ENCODE measurements around the gene MOB1A.
"Not testable (repeated sequence)": the region's sequence is repeated elsewhere in the genome, so short reads cannot be mapped to it uniquely, and the experiment has no call there.

MOB1A gene

DNA sequence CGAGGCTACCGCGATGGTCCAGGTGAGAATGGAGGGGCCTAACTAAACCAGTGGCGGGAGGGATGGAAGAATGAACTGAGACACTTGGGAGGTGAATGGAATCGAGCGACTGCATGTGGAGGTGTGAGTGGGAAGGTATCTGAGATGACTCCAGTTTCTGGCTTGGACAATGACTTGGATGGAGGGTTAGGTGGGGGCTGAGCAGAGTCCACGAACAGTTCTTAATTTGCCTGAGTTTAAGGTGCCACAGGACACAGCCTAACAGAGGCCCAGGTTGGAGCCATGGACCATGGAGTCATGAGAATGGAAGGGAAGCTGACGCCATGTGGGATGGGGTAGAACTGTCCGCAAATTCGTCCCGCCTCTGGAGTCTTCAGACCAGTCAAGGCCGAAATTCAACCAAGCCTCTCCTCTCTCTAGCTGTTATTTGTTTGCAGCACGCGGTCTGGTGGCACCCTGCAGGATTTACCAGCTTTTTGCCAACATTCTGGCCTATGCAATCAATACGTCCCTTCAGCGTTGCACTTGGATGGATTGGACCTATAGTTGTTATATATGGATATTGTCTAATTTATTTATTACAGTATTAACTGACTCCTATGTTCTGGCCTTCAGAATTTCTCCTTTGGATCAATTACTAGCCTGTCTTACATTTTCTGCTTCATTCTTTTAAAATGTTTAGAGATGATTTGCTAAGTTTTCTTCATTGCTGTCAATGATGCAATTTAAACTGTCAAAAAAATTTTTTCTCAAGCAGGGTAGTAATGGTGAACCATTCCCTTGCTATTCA, 30.0 kb downstream of the MOB1A start:
- no peak for DNase-seq

DNA sequence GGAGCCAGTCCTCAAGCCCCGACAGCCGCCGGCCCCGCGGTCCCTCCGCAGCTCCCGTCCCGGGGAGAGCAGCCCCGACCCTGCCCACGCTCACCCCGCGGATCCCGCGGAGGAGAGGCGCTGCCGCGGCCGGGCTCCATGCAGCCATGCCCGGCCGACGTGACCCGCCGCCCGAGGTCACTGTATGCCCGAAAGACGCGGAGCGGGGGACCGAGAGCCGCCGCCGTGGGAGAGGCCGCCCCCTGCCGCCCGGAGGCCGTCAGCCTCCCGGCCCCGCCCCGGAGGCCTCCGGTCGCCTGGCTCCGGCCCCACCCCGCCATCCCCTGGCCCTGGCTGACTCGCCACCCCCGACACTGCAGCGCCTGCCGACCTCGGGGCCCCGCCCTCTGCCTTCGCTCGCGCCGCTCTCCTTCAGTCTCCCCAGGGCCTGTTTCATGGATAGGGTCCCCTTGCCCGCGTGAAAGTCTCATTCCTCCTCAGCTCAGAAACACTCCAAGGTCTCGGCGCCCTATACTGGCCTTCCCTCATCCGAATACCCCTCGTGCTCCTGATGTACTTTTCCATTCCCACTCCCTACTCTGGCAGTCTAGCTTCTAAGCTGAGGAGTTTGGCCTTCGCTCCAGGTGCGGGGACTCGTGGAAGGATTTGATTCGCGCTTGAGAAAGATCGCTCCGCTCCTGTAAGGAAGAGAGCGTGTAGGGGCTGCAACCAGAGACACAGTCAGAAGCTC, 30.8 kb downstream of the MOB1A start, which contains the start of gene BOLA3:
BOLA3 (minus strand) TSS at position 186 of the 730 bp plus-strand sequence; CDS start at position 148, 38 bp downstream.
- peak; percentile 92 for DNase-seq

DNA sequence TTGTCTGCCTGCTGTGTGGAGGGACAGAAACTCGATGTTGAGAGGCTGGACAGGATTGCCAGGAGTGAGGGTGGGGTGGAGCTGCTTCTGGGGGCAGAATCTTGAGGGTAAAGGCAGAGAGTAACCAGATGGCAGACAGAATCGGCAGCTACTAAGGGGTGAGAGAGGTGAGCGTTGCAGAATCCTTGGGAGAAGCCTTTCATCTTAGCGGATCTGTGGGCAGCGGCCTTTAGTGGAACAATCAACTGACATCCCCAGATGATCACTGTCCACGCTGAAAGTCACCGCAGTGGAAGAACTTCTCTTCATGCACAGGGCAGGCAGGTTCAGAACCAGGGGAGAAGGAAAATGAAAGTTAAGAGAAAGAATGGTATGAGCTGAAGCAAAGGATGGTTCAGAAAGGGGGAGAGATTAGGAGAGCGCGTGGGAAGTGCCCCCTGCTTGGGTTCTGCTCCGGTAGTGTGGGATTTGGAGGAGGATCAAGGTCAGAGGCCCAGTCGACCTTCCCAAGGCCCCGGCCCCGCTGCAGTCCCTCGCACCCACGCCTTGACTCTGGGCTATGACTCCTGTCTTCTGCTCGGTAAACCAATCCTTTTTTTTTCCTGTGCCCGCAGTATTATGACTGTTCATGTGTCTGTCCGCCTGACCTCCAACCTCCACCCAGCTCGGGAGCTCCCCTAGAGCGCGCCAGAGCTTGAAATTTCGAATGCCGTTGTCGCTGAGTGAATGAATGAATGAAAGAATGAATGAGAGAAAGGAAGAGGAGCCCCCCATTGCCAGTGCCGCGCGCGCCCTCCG, 31.6 kb downstream of the MOB1A start:
- peak; percentile 63 for DNase-seq

DNA sequence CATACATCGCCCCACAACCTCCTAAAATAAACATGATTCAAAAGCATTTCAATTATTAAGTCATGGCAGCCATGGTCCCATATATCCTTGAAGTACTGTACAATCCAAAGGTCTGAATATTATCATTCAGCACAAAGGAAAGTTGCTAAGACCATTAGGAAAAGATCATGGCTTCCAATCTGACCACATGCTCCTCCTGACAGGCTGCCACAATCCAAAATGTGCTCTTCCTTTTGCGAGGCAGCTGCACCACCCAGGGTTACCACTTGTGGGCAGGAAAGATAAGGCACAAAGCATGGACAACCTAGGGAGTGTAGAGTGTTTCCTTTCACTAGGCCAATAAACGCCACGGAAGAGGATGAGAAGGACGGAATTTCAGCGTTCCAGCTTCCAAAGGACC, 36.3 kb downstream of the MOB1A start:
- DNase-seq: no peak

DNA sequence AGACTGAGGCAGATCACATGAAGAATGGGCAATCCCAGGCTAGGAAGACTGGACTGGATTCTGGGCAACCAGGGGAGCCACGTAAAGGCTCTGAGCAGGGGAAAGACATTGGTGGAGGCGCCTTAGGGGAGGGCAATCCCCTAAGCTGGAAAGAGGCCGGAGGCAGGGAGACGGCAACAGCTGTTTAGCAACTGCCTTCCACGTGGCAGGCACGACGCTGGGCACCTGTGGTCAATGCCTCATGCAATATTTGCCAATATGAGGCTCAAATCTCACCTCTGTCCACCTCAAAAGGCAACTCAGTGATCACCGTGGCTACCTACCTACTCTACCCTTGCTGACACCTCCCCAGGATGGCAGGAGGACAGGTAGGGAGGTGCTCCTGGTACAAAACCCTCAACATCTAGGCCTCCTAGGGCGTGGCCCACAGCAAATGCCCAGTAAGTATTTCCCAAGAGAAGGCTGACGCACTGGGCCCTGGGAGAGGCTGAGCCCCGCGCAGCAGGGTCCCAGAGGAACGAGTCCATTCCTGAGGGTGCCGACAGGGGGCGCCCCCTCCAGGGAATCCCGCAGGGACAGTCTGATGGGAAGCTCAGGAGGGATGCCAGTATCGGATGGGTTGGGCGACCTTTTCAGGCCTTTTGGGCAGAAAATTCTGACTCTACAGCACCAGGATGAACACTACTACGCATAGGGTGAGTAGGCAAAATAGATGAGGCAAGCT, 39.9 kb downstream of the MOB1A start:
- DNase-seq: no peak

DNA sequence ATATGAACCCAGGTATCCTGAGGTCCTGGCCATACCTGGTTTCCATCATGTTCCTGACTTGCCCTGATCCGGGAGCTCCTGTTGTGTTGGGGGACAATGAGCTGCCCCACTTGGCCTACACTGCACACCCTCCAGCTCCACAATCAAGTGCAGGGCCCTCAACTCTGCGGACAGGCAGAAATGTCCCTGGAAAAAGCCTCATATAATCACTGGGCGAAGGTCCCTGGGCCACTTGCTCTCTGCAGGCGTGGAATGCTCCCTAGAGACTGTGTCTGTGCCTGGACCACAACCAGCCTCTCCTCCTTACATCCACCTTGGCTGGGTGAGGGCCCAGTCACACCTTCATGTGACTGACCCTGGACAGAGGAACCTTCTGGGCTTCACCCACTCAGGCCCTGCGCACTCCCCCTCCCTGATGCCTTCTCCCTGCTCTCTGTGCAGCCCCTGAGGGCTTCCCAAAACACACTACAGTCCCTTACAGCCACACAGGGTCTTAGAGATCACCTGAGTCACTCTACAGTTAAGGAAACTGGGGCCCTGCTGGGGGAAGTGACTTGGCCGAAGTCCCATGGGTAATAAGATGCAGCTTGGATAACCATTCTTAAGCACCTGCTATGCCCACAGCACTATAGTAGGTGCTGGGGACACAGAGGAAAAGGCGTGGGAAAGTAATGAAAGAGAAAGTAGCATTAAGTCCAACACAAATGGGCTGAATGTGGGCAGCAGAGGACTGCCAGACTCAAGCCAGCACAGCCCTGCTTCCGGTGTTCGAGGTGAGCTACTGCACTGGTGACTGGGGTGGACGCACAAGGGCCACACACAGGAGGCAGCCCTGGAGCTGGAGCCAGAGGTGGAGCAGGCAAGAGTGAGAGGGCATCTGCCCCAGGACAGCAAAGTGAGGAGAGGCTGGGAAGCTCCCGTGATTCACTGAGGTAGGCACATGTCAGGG, 40.8 kb downstream of the MOB1A start:
- DNase-seq: no peak

DNA sequence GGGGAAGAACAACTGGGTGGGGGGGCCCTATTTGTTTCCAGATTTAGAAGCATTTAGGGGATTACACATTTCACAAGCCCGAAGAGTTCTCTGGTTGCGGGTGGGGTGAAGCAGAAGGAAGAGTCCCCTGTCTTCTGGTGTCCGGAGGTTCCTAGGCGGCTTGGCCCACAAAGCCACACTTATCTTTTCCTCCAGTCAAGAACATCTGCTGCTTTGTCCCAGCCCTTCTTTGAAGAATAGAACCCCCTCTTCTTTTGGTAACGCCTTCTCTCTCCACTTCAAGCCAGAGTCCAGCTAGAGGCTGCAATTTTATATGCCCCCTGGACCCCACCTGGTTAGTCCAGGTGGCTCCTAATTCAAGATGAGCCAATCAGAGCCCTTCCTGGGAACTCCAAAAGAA, 46.8 kb downstream of the MOB1A start:
- DNase-seq: no peak

DNA sequence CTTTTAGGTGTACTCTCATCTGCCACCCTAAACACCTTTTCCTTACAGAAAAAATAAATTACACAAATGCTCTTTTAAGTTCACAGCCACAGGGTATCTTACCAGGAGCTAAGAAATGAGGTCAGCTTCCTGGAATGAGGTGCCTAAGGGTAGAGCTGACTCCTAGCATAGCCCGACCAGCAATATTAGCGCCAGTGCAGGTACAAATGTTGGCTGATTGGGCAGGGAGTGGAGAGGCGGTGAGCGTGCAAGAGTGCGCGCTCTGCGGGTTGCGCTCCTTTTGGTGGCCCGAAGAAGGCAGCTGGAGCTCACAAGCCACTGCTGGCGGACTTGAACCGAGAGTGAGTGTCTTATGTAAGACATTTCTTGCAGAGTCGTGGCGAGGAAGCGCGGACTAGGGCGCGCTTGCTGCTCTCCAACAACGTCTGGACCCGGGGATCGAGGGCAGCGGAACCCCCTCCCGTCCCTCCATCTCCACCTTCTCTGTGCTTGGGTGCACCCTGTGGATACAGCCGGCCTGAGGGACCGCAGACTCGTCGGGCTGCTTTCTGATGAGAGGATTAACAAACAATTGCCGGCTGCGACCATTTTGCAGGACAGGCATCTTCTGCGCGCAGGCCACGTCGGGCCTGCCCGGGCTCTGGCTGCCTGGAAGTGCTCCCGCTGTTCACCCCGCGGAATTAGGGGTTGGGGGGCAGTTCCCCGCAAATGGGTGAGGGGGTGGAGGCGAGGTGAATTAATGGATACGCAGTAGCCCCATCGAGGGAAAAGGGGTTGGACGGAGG, 48.3 kb downstream of the MOB1A start:
- no peak for DNase-seq

DNA sequence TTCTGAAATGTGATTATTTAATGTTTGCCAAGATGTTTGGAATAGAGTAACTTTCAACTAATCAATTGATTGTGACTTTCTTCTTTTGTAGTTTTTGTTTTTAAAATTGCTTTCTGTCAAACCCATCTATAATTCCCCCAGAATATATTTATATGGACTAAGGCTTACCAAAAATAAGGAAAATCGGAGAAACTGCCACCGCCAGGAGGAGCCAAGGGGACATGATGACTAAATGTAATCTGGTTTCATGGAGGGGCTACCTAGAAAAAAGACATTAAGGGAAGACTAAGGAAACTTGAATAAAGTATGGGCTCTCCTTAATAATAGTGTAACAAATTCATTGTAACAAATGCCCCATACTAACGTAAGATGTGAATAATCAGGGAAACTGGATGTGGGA, 50.5 kb downstream of the MOB1A start:
- DNase-seq: no peak

DNA sequence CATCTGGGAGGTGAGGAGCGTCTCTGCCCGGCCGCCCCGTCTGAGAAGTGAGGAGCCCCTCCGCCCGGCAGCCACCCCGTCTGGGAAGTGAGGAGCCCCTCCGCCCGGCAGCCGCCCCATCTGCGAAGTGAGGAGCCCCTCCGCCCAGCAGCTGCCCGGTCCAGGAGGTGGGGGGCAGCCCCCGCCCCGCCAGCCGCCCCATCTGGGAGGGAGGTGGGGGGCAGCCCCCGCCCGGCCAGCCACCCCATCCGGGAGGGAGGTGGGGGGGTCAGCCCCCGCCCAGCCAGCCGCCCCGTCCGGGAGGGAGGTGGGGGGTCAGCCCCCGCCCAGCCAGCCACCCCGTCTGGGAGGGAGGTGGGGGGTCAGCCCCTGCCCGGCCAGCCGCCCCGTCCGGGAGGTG, 54.7 kb downstream of the MOB1A start:
- not testable (repeated sequence) for DNase-seq

DNA sequence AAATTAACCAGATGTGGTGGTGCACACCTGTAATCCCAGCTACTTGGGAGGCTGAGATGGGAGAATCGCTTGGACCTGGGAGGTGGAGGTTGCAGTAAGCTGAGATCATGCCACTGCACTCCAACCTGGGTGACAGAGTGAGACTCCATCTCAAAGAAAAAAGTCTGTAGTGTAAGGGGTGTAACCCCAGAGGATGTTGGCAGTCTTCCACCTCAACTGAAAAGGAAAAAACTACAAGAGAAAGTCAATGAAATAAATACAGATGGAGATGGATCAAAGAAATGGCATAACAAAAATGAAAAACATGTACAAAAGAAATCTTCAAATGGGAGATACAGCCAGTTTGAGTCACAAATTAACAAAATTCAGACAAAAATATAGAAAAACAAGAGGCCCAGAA, 56.8 kb downstream of the MOB1A start:
- DNase-seq: not testable (repeated sequence)

DNA sequence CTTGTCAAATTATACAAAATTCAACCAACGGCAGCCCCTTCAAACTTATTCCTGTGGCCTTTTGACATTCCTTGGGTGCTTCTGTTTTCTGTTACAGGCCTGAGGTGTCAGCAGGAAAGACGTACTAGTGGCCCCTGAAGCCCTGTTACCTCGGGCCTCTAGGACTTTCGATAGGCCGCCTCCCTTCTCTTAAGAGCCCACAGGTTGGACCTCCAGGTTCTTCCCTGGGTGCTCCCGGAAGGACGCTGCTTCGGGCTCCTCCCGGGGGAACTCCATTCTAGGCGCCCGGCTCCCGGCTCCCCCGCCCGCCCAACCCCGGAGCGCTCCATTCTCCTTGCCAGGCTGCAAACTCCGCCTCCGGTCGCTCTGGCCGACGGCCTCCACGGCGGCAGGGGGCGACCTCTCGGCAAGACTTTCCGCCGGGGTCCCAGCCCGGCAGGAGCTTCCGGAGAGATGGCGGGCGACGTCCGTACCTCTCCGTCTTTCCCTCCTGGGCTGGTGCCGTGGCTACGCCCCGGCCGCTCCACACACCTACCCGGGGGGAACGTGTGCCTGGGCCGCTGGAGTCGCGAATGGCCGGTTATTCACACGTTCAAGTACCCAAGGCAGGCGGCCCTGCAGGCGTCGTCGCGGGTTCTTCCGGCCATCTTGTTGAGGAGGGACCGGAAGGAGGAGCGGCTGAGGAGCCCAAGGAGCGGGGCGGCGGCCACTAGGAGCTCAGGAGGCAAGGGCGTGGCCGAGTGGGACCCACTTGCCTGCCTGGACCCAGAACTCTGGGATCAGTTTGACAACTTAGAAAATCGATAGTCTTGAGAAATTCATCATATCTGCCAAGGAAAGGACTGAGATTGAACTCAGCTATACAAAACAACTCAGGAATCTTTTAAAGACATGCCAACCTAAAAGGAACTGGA, 58.5 kb downstream of the MOB1A start:
- peak; percentile 91 for DNase-seq

DNA sequence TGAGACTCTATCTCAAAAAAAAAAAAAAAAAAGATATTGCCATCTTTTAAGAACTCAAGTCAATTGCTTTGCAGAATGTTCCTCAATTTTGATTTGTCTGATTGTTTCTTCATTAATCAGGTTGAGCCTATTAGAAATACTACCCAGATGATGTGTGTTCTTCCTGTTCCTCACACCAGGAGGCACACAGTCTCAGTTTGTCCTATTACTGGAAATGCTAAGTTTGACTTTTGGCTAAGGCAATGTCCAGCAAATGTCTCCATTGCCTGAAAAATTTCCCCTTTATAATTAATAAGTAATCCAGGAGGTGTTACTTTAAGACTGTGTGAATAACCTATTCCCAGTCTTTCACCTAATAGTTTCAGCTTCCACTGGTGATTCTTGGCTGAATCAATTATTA, 59.3 kb downstream of the MOB1A start:
- no peak for DNase-seq

DNA sequence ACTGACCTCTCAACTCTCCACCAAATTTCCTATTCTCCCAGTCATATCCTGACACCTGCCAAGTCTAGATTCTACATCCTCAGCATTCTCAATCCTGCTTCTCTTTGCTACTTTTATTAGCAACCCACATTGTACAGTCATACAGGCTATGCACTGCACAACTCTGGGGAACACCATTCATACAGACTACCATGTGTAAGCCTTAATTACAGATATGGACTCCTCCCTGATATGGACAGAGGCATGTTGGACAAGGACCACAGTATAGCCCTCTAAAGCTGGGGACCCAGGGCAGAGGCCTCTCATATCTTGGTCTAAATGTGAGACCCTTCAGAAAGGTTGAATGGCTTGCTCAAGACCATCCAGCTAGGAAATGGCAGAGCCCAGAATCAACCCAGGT, 67.3 kb downstream of the MOB1A start:
- DNase-seq: no peak

DNA sequence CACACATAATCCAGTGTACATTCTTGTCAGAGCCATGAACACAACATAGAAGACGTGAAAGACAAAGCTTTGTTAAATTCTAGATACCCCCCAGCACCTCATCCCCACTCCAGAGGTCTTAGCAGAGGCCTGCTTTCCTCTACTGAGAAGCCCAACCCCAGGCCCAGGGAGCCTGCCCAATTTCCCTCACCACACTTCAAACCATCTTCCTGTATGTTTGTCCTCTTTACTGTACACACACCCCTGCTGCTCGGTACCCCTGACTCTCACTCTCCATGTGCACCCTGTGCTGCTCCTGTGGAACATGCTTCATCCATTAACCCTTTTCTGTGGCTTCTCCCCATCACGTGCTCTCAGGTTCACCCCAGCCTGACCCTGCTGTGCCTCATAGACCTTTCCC, 68.1 kb downstream of the MOB1A start:
- DNase-seq: no peak

DNA sequence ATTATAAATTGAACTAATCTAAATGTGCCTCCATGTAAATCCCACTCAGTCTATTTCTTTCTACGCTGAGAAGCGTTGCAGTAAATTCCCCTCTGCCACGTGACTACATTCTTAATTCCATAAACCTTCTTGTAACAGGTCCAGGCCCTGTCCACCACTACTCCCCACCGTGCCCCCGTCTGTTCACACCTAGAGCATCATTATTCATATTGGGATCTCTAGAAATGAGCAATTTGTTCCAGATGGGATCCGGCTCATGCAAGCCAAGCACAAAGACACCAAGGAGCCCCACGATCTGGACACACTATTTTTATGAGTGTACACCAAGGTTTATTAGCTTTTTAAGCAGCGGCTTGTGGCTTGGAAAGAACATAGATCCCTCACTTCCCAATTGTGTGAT, 69.1 kb downstream of the MOB1A start:
- DNase-seq: no peak

DNA sequence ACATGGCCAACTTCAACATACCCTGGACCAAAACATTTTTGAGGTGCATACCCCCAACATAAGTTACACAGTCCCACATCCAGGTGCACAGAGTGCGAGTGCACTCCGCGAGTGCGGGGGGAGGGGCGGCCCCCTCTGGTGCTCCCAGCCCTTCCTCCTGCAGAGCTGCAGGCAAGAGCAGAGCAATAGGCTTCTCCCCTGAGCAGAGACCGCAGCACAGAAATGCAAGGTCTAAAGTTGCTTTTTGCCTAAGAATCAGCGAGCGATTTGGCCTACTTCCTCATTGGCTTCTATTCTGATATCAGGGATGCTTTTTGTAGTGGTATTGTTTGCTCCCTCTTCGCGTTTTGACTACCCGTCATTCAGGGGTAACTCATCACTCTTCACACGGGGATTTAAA, 71.6 kb downstream of the MOB1A start:
- no peak for DNase-seq

DNA sequence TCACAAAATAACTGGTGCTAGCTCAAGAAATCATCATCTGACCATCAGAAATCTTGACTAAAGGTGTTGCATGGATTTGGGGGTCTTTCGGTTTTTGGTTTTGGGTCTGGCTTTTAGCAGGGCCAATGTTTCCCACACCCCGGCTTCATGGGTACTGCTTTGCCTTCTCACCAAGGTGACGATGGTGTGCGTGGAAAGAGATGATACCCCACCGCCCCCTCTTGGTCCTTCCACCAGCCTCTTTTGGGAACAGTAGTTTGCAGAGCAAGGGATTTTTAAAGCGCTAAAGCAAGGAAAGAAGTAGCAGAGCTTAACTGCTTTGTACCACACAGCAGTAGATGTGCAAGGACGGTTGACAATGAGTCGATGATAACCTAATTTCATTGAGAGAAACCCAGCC, 73.3 kb downstream of the MOB1A start:
- no peak for DNase-seq

DNA sequence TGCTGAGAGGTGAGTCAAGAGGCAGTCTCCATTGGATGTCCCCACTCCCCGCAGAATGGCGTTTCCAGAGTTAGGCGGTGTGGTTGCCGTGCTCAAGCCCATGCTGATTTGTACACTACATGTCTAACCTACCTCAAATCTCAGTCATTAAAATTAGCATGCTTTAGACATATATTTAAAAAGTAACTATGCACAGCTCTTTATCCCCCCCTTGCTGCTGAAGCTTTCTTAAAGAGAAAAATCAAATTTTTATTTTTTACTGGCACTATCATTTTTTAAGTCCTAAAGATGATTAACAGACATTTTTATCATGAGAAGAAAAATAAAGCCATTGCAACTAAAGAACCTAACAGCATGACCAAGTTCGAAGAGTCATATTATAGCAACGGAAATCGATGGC, 73.8 kb downstream of the MOB1A start:
- no peak for DNase-seq

DNA sequence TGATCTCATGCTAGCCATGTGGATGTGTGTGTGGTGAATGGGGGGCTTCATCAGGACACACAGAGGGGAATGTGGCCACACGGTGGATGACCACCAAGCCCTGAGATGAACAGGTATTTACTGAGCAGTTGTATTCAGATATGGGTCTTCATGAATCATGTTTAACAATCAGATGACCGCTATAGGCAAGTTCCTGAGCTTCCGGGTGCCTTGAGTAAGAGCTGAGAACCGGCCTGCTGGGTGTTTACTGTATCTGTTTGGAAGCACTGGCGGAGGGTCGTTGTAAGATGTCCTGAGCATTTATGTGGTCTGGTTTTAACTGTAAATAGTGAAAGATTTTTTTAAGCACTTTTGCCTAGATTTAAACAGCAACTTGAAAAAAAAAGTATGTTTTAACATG, 74.9 kb downstream of the MOB1A start:
- no peak for DNase-seq
